H9 (cell line): ENCODE results near the gene BABAM1. TPM values are rescaled to one million over a fixed set of nuclear protein-coding genes. Genes with fewer than 3 reads are reported as not detected.

Source experiments
- DNase-seq: peaks from one replicate; pipeline ENCODE4 v3.0.0-alpha.2; 2017
- H2AFZ ChIP-seq: one replicate; pipeline ENCODE4 v1.6.1; 2013; ENCODE audit warnings: mild to moderate bottlenecking, low read length, control low read depth, moderate library complexity
- H2AK5ac ChIP-seq: 2 replicates; pipeline ENCODE4 v1.6.1; 2013; ENCODE audit warnings: low read length, control low read depth, mixed read lengths; ENCODE audit not compliant: insufficient read length
- H2BK120ac ChIP-seq: one replicate; pipeline ENCODE4 v1.6.1; 2013; ENCODE audit warnings: low read depth, mild to moderate bottlenecking, low read length, control low read depth, inconsistent platforms; ENCODE audit not compliant: poor library complexity, severe bottlenecking
- H2BK12ac ChIP-seq: 2 replicates; pipeline ENCODE4 v1.6.1; 2013; ENCODE audit warnings: low read length, control low read depth, mixed read lengths, low read depth; ENCODE audit not compliant: insufficient read length
- H2BK15ac ChIP-seq: 2 replicates; pipeline ENCODE4 v1.6.1; 2013; ENCODE audit warnings: low read depth, low read length, control low read depth
- H2BK20ac ChIP-seq: one replicate; pipeline ENCODE4 v1.6.1; 2013; ENCODE audit warnings: low read depth, mild to moderate bottlenecking, low read length, control low read depth, inconsistent platforms; ENCODE audit not compliant: poor library complexity, severe bottlenecking
- H2BK5ac ChIP-seq: 2 replicates; pipeline ENCODE4 v1.6.1; 2013; ENCODE audit warnings: low read length, control low read depth, mixed read lengths; ENCODE audit not compliant: insufficient read length
- H3K14ac ChIP-seq: 2 replicates; pipeline ENCODE4 v1.6.1; 2013; ENCODE audit warnings: low read length, control low read depth; ENCODE audit not compliant: insufficient read depth
- H3K18ac ChIP-seq: 2 replicates; pipeline ENCODE4 v1.6.1; 2013; ENCODE audit warnings: low read depth, mild to moderate bottlenecking, mixed read lengths, low read length, control low read depth; ENCODE audit not compliant: insufficient read length
- H3K23ac ChIP-seq: 2 replicates; pipeline ENCODE4 v1.6.1; 2013; ENCODE audit warnings: low read length, control low read depth, mixed read lengths, low read depth; ENCODE audit not compliant: insufficient read length
- H3K23me2 ChIP-seq: 2 replicates; pipeline ENCODE4 v1.6.1; 2013; ENCODE audit warnings: low read depth, mild to moderate bottlenecking, mixed read lengths, low read length, control low read depth; ENCODE audit not compliant: insufficient read length, poor library complexity, severe bottlenecking
- H3K27ac ChIP-seq: 2 replicates; pipeline ENCODE4 v1.5.1; 2013; ENCODE audit warnings: low read length, control low read depth, mixed read lengths, low read depth; ENCODE audit not compliant: insufficient read length
- H3K27me3 ChIP-seq: 2 replicates; pipeline ENCODE4 v1.6.1; 2013; ENCODE audit warnings: low read length, control low read depth, inconsistent platforms; ENCODE audit not compliant: insufficient read depth
- H3K4ac ChIP-seq: 2 replicates; pipeline ENCODE4 v1.6.1; 2013; ENCODE audit warnings: low read depth, mild to moderate bottlenecking, control low read depth, inconsistent platforms, low read length, moderate library complexity
- H3K4me1 ChIP-seq: 2 replicates; pipeline ENCODE4 v1.6.1; 2013; ENCODE audit warnings: low read length, control low read depth, inconsistent platforms; ENCODE audit not compliant: insufficient read depth
- H3K4me2 ChIP-seq: 2 replicates; pipeline ENCODE4 v1.6.1; 2013; ENCODE audit warnings: low read length, control low read depth, mixed read lengths; ENCODE audit not compliant: insufficient read length, insufficient read depth
- H3K56ac ChIP-seq: 2 replicates; pipeline ENCODE4 v1.6.1; 2013; ENCODE audit warnings: low read depth, mild to moderate bottlenecking, mixed read lengths, low read length, control low read depth; ENCODE audit not compliant: insufficient read length
- H3K79me1 ChIP-seq: 2 replicates; pipeline ENCODE4 v1.6.1; 2013; ENCODE audit warnings: low read depth, mild to moderate bottlenecking, moderate library complexity, low read length, control low read depth, inconsistent platforms; ENCODE audit not compliant: insufficient read depth, poor library complexity, severe bottlenecking
- H3K79me2 ChIP-seq: 2 replicates; pipeline ENCODE4 v1.6.1; 2013; ENCODE audit warnings: low read length, control low read depth, inconsistent platforms; ENCODE audit not compliant: insufficient read depth
- H3K9ac ChIP-seq: 2 replicates; pipeline ENCODE4 v1.6.1; 2013; ENCODE audit warnings: low read length, control low read depth, mixed read lengths; ENCODE audit not compliant: insufficient read length; ENCODE audit errors: extremely low read depth
- H3K9me3 ChIP-seq: one replicate; pipeline ENCODE4 v1.6.1; 2013; ENCODE audit warnings: low read depth, low read length, inconsistent platforms; ENCODE audit not compliant: control insufficient read depth
- H3T11ph ChIP-seq: one replicate; pipeline ENCODE4 v1.6.1; 2013; ENCODE audit warnings: mild to moderate bottlenecking, low read length, control low read depth, inconsistent platforms
- H4K20me1 ChIP-seq: one replicate; pipeline ENCODE4 v1.6.1; 2013; ENCODE audit not compliant: control insufficient read depth, insufficient read length, insufficient read depth
- H4K5ac ChIP-seq: 2 replicates; pipeline ENCODE4 v1.6.1; 2013; ENCODE audit warnings: low read depth, mild to moderate bottlenecking, mixed read lengths, low read length, control low read depth; ENCODE audit not compliant: insufficient read length
- H4K8ac ChIP-seq: replicated peaks from 2 replicates; pipeline ENCODE4 v1.6.1; 2013; ENCODE audit warnings: low read length, control low read depth, mixed read lengths, low read depth; ENCODE audit not compliant: insufficient read length
- H4K91ac ChIP-seq: 2 replicates; pipeline ENCODE4 v1.6.1; 2013; ENCODE audit warnings: low read depth, mild to moderate bottlenecking, moderate library complexity, mixed read lengths, low read length, control low read depth; ENCODE audit not compliant: insufficient read length
- H3K27ac Mint-ChIP-seq, 3 experiments: 2 replicates in 2 of 3; 3 replicates in 1 of 3; pipeline ENCODE4 v1.8.0; 2020 to 2021; ENCODE audit warnings: mixed read lengths in 3 of 3, mild to moderate bottlenecking in 1 of 3, moderate library complexity in 1 of 3
- H3K27me3 Mint-ChIP-seq: 2 replicates; pipeline ENCODE4 v1.8.0; 2021; ENCODE audit warnings: low read depth, mild to moderate bottlenecking, moderate library complexity, mixed read lengths
- H3K36me3 Mint-ChIP-seq, 3 experiments: 2 replicates in 2 of 3; 3 replicates in 1 of 3; pipeline ENCODE4 v1.8.0; 2020 to 2021; ENCODE audit warnings: low read depth in 3 of 3, mixed read lengths in 3 of 3; ENCODE audit not compliant: insufficient read depth in 1 of 3
- H3K4me1 Mint-ChIP-seq, 2 experiments: 2 replicates each; pipeline ENCODE4 v1.8.0; 2020; ENCODE audit warnings: mixed read lengths in 2 of 2
- H3K4me3 Mint-ChIP-seq, 2 experiments: 2 replicates in 1 of 2; 3 replicates in 1 of 2; pipeline ENCODE4 v1.8.0; 2020 to 2021; ENCODE audit warnings: mild to moderate bottlenecking in 2 of 2, mixed read lengths in 2 of 2, moderate library complexity in 1 of 2
- H3K9me3 Mint-ChIP-seq, 2 experiments: 2 replicates in 1 of 2; 3 replicates in 1 of 2; pipeline ENCODE4 v1.8.0; 2020; ENCODE audit warnings: mild to moderate bottlenecking in 2 of 2, mixed read lengths in 2 of 2, moderate library complexity in 1 of 2
- WGBS: extraction: QIAGEN DNeasy Blood & Tissue Kit; methylation state at CpG from one replicate; pipeline ENCODE4 v1.1.7; 2013; ENCODE audit warnings: missing lambda C conversion rate, low lambda C conversion rate, mixed read lengths; ENCODE audit not compliant: insufficient read length; ENCODE audit errors: extremely low coverage; 5-methylcytosine and 5-hydroxymethylcytosine counted together
- total RNA-seq: library from RNA; stranded (reverse); gene quantifications from 2 replicates; pipeline ENCODE4 v1.2.1, GENCODE V29; 2021
- TF ChIP-seq, protein P1 (sequence below): fragments of 200-600 bp; sonication (generic); conservative IDR thresholded peaks from 3 replicates; pipeline ENCODE4 v1.8.0; 2021; ENCODE audit warnings: antibody characterized with exemption, mild to moderate bottlenecking

BABAM1 gene
- total RNA-seq, 1 experiment from 2014 or later = 130 TPM

GRCh38 chr19:17312189-17313113 lies 45.2 kb downstream of the BABAM1 start:
- no peak overlapping the region for H3K4me2 ChIP-seq

More at GRCh38 chr19:17312189-17313113, 45.2 kb downstream of the BABAM1 start:
- Histone ChIP-seq H3K27me3 (no peaks in the 10 kb centered on the region), H3K79me2 (peaks cover 7% of the 10 kb centered on the region; the same call in 1 of the 2 replicates), H2BK15ac (no peak overlapping the region), H3K79me1 (peaks cover 6% of the 10 kb centered on the region), H2AK5ac (no peak overlapping the region), H4K91ac (no peak overlapping the region), H3K23ac (no peak overlapping the region), H2BK12ac (no peak overlapping the region), H3K56ac (no peak overlapping the region), H4K20me1 (no peaks in the 10 kb centered on the region), H2AFZ (no peak overlapping the region), H3K9ac (no peak overlapping the region), H3K4ac (no peak overlapping the region), H3K18ac (no peak overlapping the region), H2BK5ac (no peak overlapping the region), H4K8ac (no peak overlapping the region), H2BK120ac (no peak overlapping the region), H3K9me3 (no peaks in the 10 kb centered on the region), H3T11ph (no peak overlapping the region), H3K23me2 (peaks cover 5% of the 10 kb centered on the region), H3K27ac (no peak overlapping the region), H2BK20ac (no peak overlapping the region), H3K14ac (no peak overlapping the region), H4K5ac (no peak overlapping the region), H3K4me1 (no peaks in the 10 kb centered on the region)
- peaks cover 17 to 39% (median 31%) of the 10 kb centered on the region in 3 experiments; a peak in 6 of 7 replicates for H3K36me3 Mint-ChIP-seq
- H3K9me3 Mint-ChIP-seq = no peaks in the 10 kb centered on the region
- H3K27me3 Mint-ChIP-seq = no peaks in the 10 kb centered on the region
- no peak for DNase-seq
- no peak overlapping the region for H3K4me3 Mint-ChIP-seq
- TF ChIP-seq, protein P1, sequence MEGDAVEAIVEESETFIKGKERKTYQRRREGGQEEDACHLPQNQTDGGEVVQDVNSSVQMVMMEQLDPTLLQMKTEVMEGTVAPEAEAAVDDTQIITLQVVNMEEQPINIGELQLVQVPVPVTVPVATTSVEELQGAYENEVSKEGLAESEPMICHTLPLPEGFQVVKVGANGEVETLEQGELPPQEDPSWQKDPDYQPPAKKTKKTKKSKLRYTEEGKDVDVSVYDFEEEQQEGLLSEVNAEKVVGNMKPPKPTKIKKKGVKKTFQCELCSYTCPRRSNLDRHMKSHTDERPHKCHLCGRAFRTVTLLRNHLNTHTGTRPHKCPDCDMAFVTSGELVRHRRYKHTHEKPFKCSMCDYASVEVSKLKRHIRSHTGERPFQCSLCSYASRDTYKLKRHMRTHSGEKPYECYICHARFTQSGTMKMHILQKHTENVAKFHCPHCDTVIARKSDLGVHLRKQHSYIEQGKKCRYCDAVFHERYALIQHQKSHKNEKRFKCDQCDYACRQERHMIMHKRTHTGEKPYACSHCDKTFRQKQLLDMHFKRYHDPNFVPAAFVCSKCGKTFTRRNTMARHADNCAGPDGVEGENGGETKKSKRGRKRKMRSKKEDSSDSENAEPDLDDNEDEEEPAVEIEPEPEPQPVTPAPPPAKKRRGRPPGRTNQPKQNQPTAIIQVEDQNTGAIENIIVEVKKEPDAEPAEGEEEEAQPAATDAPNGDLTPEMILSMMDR = no peak
- WGBS = no CpG with 5 or more reads among the region's 20 CpGs
- no peak overlapping the region for H3K27ac Mint-ChIP-seq
- H3K4me1 Mint-ChIP-seq = peaks cover 16% of the 10 kb centered on the region in 2 experiments
